ENCODE measurements around the gene HOXD3.

HOXD3 gene

GRCh38 chr2:176122052-176122682 is 34.9 kb upstream of the HOXD3 start:
- DNase-seq = no peak

- DNase-seq = no peak
Measured at GRCh38 chr2:176122683-176123410, 34.3 kb upstream of the HOXD3 start, which contains the start of gene HOXD9. Gene HOXD9 (plus strand): TSS chr2:176122719. CDS start chr2:176122769, 50 bp downstream.

GRCh38 chr2:176123411-176124109 is 33.5 kb upstream of the HOXD3 start:
- DNase-seq = no peak

GRCh38 chr2:176124110-176124946 is 32.8 kb upstream of the HOXD3 start:
- no peak for DNase-seq

GRCh38 chr2:176124947-176125771 is 31.9 kb upstream of the HOXD3 start:
- DNase-seq = no peak

GRCh38 chr2:176125772-176126054 is 31.4 kb upstream of the HOXD3 start:
- no peak for DNase-seq

- DNase-seq = no peak
Measured at GRCh38 chr2:176126929-176127773, 30.0 kb upstream of the HOXD3 start.

GRCh38 chr2:176127774-176128072 is 29.4 kb upstream of the HOXD3 start:
- DNase-seq = no peak

GRCh38 chr2:176128172-176128981 is 28.7 kb upstream of the HOXD3 start:
- DNase-seq = no peak

- peak; percentile 90 for DNase-seq
Measured at GRCh38 chr2:176128982-176129796, 27.9 kb upstream of the HOXD3 start, which contains the start of gene HOXD8. Gene HOXD8 (plus strand): TSS chr2:176129705. CDS start chr2:176130367, 662 bp downstream.

- no peak for DNase-seq
Measured at GRCh38 chr2:176129813-176130146, 27.3 kb upstream of the HOXD3 start.

- peak; percentile 81 for DNase-seq
Measured at GRCh38 chr2:176130147-176130956, 26.8 kb upstream of the HOXD3 start.

GRCh38 chr2:176130957-176131847 is 25.9 kb upstream of the HOXD3 start:
- no peak for DNase-seq

GRCh38 chr2:176131848-176132158 is 25.3 kb upstream of the HOXD3 start:
- DNase-seq = no peak

GRCh38 chr2:176132205-176133171 is 24.6 kb upstream of the HOXD3 start:
- DNase-seq = peak; percentile 40

- no peak for DNase-seq
Measured at GRCh38 chr2:176133389-176133788, 23.7 kb upstream of the HOXD3 start.

GRCh38 chr2:176134035-176134434 is 23.1 kb upstream of the HOXD3 start:
- DNase-seq = no peak
